Panc1 (cell line): ENCODE results near the gene INTS11. TPM values are rescaled to one million over a fixed set of nuclear protein-coding genes. Genes with fewer than 3 reads are reported as not detected.

Experiments used
- ATAC-seq: fragments of 200-7000 bp; cut with Tn5 transposase; 2 replicates; pipeline ENCODE4 v1.9.1; 2020; ENCODE audit warnings: mild to moderate bottlenecking, moderate library complexity
- BruUV-seq: library from RNA; stranded (reverse); fragments of 400-500 nt; replicated peaks from 2 replicates; lab custom pipeline; 2021; lab: Mats Ljungman, UMichigan
- CTCF ChIA-PET: fragments of 300-600 bp; sonication (Branson Sonifier 250); formaldehyde crosslinking; loops from one replicate; lab custom pipeline; 2022; ENCODE audit warnings: antibody characterized with exemption; lab: Charles Lee
- POLR2A ChIA-PET: fragments of 300-600 bp; sonication (Branson Sonifier 250); formaldehyde crosslinking; loops from one replicate; lab custom pipeline; 2022; ENCODE audit warnings: antibody characterized with exemption; lab: Charles Lee
- DNase-seq: peaks from one replicate; pipeline ENCODE4 v3.0.0-alpha.2; 2010; ENCODE audit warnings: low read depth, low spot score
- H3K27ac ChIP-seq: 2 replicates; pipeline ENCODE4 v1.5.1; 2011; ENCODE audit warnings: mild to moderate bottlenecking, low read length, inconsistent platforms
- H3K27me3 ChIP-seq: fragments of 200-500 bp; sonication (Bioruptor generic); 2 replicates; pipeline ENCODE4 v1.6.0; 2014; ENCODE audit warnings: low read length, inconsistent platforms; ENCODE audit not compliant: control insufficient read depth, insufficient read depth
- H3K36me3 ChIP-seq: fragments of 200-500 bp; sonication (Bioruptor generic); 2 replicates; pipeline ENCODE4 v1.5.1; 2014; ENCODE audit warnings: inconsistent platforms, mild to moderate bottlenecking, low read length, moderate library complexity; ENCODE audit not compliant: control insufficient read depth, insufficient read depth
- H3K4me1 ChIP-seq: 2 replicates; pipeline ENCODE4 v1.5.1; 2011; ENCODE audit warnings: inconsistent platforms, mild to moderate bottlenecking, low read length, moderate library complexity; ENCODE audit not compliant: control insufficient read depth, insufficient read depth
- H3K4me3 ChIP-seq, 2 experiments: 2 replicates each; pipeline ENCODE4 v1.5.1; 2011 to 2012; ENCODE audit warnings: low read depth in 2 of 2, low read length in 2 of 2, mild to moderate bottlenecking in 2 of 2, inconsistent platforms in 1 of 2, moderate library complexity in 1 of 2
- H3K9me3 ChIP-seq: fragments of 200-500 bp; sonication (Bioruptor generic); 2 replicates; pipeline ENCODE4 v1.5.1; 2014; ENCODE audit warnings: low read depth, mild to moderate bottlenecking, inconsistent platforms, low read length, moderate library complexity; ENCODE audit not compliant: control insufficient read depth, insufficient read depth
- POLR2AphosphoS5 ChIP-seq: IDR thresholded peaks from 2 replicates; pipeline ENCODE4 v1.6.1; 2012; ENCODE audit warnings: mild to moderate bottlenecking, low read depth, low read length, moderate library complexity
- SIN3A ChIP-seq: IDR thresholded peaks from 2 replicates; pipeline ENCODE4 v1.6.1; 2012; ENCODE audit warnings: low read depth, mild to moderate bottlenecking, low read length, moderate library complexity, borderline replicate concordance; ENCODE audit not compliant: insufficient read depth
- TCF7L2 ChIP-seq: IDR thresholded peaks from 2 replicates; pipeline ENCODE4 v1.6.1; 2011; ENCODE audit warnings: mild to moderate bottlenecking, low read depth, low read length, inconsistent platforms
- in situ Hi-C: cut with HindIII; loops from 2 replicates; pipeline ENCODE4 v1.10.0; 2016; ENCODE audit warnings: low sequenced_read_pairs, low pct_unique_long_range_greater_than_20kb
- intact Hi-C: fragments of 100-400 bp; cut with micrococcal nuclease; formaldehyde crosslinking; loops from one replicate; pipeline ENCODE4 v1.10.0; 2022; ENCODE audit not compliant: unreplicated experiment
- total RNA-seq: library from RNA; stranded (reverse); gene quantifications from one replicate; pipeline ENCODE4 v1.2.1, GENCODE V29; 2021; ENCODE audit not compliant: unreplicated experiment
- TF ChIP-seq, protein P1 (sequence below): fragments of 450-650 bp; IDR thresholded peaks from 2 replicates; pipeline ENCODE4 v1.5.1; 2017; ENCODE audit warnings: mild to moderate bottlenecking
- TF ChIP-seq, protein P2 (sequence below), 2 experiments: IDR thresholded peaks; 2 replicates each; pipeline ENCODE4 v1.6.1; 2011 to 2012; ENCODE audit warnings: low read depth in 2 of 2, control low read depth in 1 of 2, low read length in 1 of 2, mild to moderate bottlenecking in 1 of 2, moderate library complexity in 1 of 2; ENCODE audit not compliant: insufficient read depth in 1 of 2

INTS11 gene
- total RNA-seq, 1 experiment from 2014 or later, result 114 TPM

DNA sequence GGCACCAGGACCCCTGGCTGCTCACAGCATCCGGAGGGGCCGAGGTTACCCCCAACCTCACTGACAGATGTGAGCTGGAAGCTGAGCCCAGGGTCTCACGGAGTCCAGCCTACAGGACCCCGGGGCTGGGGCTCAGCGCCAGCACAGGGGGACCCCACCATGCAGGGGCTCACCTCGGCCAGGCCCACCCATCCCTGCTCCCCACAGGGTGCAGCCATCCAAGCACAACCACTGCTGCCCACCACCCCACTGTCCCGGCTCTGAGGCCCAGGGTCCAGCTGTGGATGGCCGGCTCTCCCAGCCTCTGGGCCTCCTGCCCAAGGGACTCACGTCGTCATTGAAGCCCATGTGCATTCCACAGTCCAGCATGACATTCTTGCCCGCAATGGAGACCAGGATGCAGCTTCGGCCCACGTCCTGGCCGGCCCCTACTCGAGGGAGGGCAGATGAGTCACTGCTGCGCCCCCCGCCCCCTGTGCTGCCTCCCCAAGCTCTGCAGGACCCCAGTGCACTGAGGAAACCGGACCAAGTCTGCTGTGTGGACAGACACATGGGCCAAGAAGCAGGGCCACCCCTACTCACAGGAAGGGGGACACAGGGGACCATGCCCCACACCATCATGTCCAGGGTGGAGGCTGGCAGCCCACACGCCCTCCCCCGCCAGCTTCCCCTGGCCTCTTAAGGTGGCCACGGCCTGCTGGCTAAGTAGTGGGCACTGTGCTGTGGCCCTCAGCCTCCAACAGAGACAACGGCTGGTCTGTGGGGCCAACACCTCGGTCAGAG, 3.6 kb downstream of the INTS11 start:
- no peak for ATAC-seq
- Histone ChIP-seq H3K9me3 (no peaks in the 10 kb centered on the region), H3K27ac (no peak overlapping the region), H3K4me1 (peaks cover 42% of the 10 kb centered on the region), H3K27me3 (no peaks in the 10 kb centered on the region), H3K4me3 (no peak overlapping the region), H3K36me3 (no peaks in the 10 kb centered on the region; the same call in none of the 2 replicates)
- POLR2A ChIA-PET, result no interaction called here
- intact Hi-C loops, result no loop called here
- CTCF ChIA-PET, result no interaction called here
- no TSS peak for BruUV-seq
- no peak for DNase-seq
- no peak for TF ChIP-seq TCF7L2
- TF ChIP-seq SIN3A, result no peak
- TF ChIP-seq POLR2AphosphoS5, result no peak
- TF ChIP-seq, protein P1, sequence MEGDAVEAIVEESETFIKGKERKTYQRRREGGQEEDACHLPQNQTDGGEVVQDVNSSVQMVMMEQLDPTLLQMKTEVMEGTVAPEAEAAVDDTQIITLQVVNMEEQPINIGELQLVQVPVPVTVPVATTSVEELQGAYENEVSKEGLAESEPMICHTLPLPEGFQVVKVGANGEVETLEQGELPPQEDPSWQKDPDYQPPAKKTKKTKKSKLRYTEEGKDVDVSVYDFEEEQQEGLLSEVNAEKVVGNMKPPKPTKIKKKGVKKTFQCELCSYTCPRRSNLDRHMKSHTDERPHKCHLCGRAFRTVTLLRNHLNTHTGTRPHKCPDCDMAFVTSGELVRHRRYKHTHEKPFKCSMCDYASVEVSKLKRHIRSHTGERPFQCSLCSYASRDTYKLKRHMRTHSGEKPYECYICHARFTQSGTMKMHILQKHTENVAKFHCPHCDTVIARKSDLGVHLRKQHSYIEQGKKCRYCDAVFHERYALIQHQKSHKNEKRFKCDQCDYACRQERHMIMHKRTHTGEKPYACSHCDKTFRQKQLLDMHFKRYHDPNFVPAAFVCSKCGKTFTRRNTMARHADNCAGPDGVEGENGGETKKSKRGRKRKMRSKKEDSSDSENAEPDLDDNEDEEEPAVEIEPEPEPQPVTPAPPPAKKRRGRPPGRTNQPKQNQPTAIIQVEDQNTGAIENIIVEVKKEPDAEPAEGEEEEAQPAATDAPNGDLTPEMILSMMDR, result no peak
- TF ChIP-seq, protein P2, sequence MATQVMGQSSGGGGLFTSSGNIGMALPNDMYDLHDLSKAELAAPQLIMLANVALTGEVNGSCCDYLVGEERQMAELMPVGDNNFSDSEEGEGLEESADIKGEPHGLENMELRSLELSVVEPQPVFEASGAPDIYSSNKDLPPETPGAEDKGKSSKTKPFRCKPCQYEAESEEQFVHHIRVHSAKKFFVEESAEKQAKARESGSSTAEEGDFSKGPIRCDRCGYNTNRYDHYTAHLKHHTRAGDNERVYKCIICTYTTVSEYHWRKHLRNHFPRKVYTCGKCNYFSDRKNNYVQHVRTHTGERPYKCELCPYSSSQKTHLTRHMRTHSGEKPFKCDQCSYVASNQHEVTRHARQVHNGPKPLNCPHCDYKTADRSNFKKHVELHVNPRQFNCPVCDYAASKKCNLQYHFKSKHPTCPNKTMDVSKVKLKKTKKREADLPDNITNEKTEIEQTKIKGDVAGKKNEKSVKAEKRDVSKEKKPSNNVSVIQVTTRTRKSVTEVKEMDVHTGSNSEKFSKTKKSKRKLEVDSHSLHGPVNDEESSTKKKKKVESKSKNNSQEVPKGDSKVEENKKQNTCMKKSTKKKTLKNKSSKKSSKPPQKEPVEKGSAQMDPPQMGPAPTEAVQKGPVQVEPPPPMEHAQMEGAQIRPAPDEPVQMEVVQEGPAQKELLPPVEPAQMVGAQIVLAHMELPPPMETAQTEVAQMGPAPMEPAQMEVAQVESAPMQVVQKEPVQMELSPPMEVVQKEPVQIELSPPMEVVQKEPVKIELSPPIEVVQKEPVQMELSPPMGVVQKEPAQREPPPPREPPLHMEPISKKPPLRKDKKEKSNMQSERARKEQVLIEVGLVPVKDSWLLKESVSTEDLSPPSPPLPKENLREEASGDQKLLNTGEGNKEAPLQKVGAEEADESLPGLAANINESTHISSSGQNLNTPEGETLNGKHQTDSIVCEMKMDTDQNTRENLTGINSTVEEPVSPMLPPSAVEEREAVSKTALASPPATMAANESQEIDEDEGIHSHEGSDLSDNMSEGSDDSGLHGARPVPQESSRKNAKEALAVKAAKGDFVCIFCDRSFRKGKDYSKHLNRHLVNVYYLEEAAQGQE (IDR thresholded peaks at IDR 0.05; ENCODE audit: insufficient read depth in 1 of 2, low read depth in 2 of 2, low read length in 1 of 2), result no peak
- in situ Hi-C loops, result no loop called here

DNA sequence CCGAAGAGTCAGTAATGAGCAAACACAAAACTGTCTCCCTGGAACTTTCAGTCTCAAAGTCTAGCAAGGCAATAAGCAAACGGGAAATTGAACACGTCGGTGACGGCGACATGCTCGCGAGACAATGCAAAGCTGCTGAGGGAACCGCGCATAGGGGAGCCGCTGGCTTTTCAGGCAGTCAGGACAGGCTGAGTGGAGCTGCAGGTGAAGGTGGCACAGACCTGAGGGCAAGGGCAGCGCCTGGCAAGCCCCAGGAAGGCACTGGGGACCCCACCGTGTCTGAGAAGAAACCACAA, 4.9 kb downstream of the INTS11 start:
- CTCF ChIA-PET, result no interaction called here
- POLR2A ChIA-PET, result no interaction called here
- H3K4me3 ChIP-seq, result no peak overlapping the region
- H3K9me3 ChIP-seq, result no peaks in the 10 kb centered on the region
- TF ChIP-seq SIN3A (no peak), POLR2AphosphoS5 (no peak), TCF7L2 (no peak)
- TF ChIP-seq, protein P1, result no peak
- TF ChIP-seq, protein P2 (IDR thresholded peaks at IDR 0.05; ENCODE audit: insufficient read depth in 1 of 2, low read depth in 2 of 2, low read length in 1 of 2), result no peak
- H3K4me1 ChIP-seq, result peaks cover 38% of the 10 kb centered on the region
- no peaks in the 10 kb centered on the region; the same call in 1 of the 2 replicates for H3K36me3 ChIP-seq
- in situ Hi-C loops (no loop called here), intact Hi-C loops (no loop called here)
- H3K27me3 ChIP-seq, result no peaks in the 10 kb centered on the region
- ATAC-seq, result no peak
- no peak overlapping the region for H3K27ac ChIP-seq
- BruUV-seq, result no TSS peak
- DNase-seq, result no peak
